GM12892 (cell line): Measurements from ENCODE around the gene WRNIP1.

Source experiments
- DNase-seq: peaks from one replicate; pipeline ENCODE4 v3.0.0; 2011; ENCODE audit not compliant: insufficient read length
- FAIRE-seq: peaks from 2 replicates; lab custom pipeline; 2011; peaks lifted over from hg19 to GRCh38; lab: Jason Lieb, UNC
- POLR2A ChIP-seq: IDR thresholded peaks from 2 replicates; pipeline ENCODE4 v1.6.1; 2011; ENCODE audit warnings: low read depth, low read length, control low read depth
- POLR2AphosphoS5 ChIP-seq: IDR thresholded peaks from 2 replicates; pipeline ENCODE4 v1.6.1; 2011; ENCODE audit warnings: low read depth, low read length, control low read depth
- TAF1 ChIP-seq: IDR thresholded peaks from 2 replicates; pipeline ENCODE4 v1.6.1; 2011; ENCODE audit warnings: low read depth, mild to moderate bottlenecking, control low read depth, low read length, borderline replicate concordance

The WRNIP1 gene

DNA sequence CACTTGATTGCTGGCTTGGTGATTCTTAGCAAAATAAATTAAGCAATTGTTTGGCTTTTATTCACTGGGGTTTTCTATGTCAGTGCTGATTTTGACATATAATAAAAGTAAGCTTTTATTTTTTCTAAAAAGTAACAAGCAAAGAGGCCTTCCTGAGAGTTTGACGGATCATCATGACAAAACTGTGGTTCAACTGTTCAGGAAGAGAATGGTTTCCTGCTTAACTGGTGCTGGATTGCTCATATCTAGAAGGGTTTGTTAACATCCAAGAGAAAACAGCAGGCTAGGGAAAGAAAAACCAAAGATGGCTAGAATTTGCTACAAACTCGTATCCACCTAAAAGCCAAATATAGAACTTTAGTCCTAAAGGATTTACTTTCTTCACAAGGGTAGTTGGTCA is 55.2 kb downstream of the WRNIP1 start:
- no peak for DNase-seq
- no peak for FAIRE-seq
- no peak for TF ChIP-seq POLR2A
- no peak for TF ChIP-seq POLR2AphosphoS5
- TF ChIP-seq TAF1, result no peak

DNA sequence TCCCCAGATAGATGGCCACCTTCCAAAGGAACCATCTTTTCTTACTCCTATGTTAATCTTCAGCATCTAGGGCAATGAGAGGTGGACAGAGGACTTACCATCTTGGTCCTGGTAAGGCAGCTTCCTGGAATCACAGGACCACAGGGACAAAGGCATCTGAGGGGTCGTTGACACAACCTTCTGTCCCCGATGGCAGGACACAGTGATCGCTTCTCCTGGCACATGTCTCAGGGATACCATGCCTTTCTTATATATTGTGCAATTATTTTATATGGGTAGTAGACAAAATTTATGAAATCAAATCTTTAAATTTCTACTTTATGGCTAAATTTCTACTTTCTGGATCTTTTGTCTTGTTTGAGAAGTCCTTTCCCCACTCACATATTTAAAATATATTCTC is 56.4 kb downstream of the WRNIP1 start:
- DNase-seq, result no peak
- FAIRE-seq, result no peak
- TF ChIP-seq POLR2A (no peak), POLR2AphosphoS5 (no peak), TAF1 (no peak)

DNA sequence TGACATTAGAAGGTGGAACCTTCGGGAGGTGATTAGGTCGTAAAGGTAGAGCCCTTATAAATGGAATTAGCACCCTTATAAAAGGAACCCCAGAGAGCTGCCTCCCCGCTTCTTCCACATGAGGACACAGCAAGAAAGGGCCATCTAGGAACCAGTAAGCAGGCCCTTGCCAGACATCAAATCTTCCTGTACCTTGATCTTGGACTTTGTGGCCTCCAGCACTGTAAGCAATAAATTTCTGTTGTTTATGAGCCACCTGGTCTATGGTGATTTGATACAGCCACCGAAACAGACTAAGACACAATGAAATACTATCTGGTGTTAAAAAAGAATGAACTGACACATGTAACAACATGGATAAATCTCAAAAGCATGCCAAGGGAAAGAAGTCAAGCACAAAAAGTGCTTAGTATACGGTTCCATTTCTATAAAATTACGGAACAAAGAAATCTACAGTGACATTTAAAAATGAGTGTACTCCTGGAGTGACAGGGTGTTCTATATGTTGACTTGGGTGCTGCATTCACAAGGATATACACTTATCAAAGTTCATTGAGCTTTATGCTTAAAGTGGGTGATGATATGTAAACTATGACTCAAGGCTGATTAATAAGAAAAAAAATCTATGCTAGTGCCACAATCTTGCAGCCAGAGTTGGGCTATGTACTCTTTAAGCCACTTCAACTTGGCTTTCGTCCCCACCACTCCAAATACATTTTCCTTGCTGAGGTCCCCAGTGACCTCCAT is 58.1 kb downstream of the WRNIP1 start:
- no peak for FAIRE-seq
- TF ChIP-seq TAF1 (no peak), POLR2A (no peak), POLR2AphosphoS5 (no peak)
- no peak for DNase-seq

DNA sequence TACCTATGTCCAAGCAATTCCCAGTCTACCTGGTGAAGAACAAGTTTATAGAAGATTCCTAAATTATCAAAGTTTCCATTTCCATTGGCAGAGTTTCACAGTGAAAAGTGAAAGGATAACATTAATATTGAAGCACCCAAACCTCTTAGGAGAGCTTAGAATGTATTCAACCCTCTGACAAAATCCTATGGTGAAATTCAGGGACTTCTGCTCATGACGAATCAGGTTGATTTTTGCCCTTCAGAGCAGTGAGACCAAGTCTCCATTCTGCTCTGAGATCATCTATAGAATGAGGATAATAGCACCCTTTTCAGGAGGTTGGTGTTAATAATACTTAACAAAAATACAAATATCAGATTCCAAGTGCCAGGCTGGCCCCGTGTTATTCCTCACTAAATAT is 60.9 kb downstream of the WRNIP1 start:
- FAIRE-seq, result no peak
- no peak for DNase-seq
- TF ChIP-seq TAF1 (no peak), POLR2A (no peak)

- no peak for FAIRE-seq
- DNase-seq, result no peak
- TF ChIP-seq POLR2A (no peak), POLR2AphosphoS5 (no peak), TAF1 (no peak)
Measured at GRCh38 chr6:2827142-2827541, 61.9 kb downstream of the WRNIP1 start.

GRCh38 chr6:2828629-2829028 is 63.4 kb downstream of the WRNIP1 start:
- TF ChIP-seq TAF1, result no peak
- TF ChIP-seq POLR2AphosphoS5, result no peak
- no peak for TF ChIP-seq POLR2A
- DNase-seq, result no peak
- FAIRE-seq, result no peak

- no peak for FAIRE-seq
- TF ChIP-seq POLR2AphosphoS5, result no peak
- no peak for TF ChIP-seq TAF1
- no peak for TF ChIP-seq POLR2A
- no peak for DNase-seq
Measured at GRCh38 chr6:2829253-2829652, 64.1 kb downstream of the WRNIP1 start.

GRCh38 chr6:2830183-2830582 is 65.0 kb downstream of the WRNIP1 start:
- DNase-seq, result no peak
- TF ChIP-seq POLR2AphosphoS5, result no peak

GRCh38 chr6:2831392-2831791 is 66.2 kb downstream of the WRNIP1 start:
- TF ChIP-seq POLR2A (no peak), POLR2AphosphoS5 (no peak), TAF1 (no peak)
- FAIRE-seq, result no peak
- no peak for DNase-seq

More at GRCh38 chr6:2830183-2830582, 65.0 kb downstream of the WRNIP1 start:
- no peak for FAIRE-seq

- DNase-seq, result no peak
- TF ChIP-seq POLR2A (no peak), POLR2AphosphoS5 (no peak), TAF1 (no peak)
- FAIRE-seq, result no peak
Measured at GRCh38 chr6:2834262-2834661, 69.1 kb downstream of the WRNIP1 start.
